ENCODE results near the gene MOB2. TPM values are rescaled to one million over a fixed set of nuclear protein-coding genes. Genes with fewer than 3 reads are reported as not detected.

The MOB2 gene
- total RNA-seq, 1 donor from 2014 or later: 36.5 TPM

Other genes with a start within 250 kb of the MOB2 start
- gene TOLLIP, start 177.1 kb downstream of the MOB2 start, total RNA-seq: 12.7 and 40.7 TPM in 2 replicates
- 0.17 and 0.30 TPM in 2 replicates for gene BRSK2, start 96.8 kb downstream of the MOB2 start, total RNA-seq
- gene DUSP8, start 85.5 kb upstream of the MOB2 start, total RNA-seq: 1.9 and 9.0 TPM in 2 replicates
- gene KRTAP5-1, start 98.5 kb upstream of the MOB2 start, total RNA-seq: not detected in 2 replicates
- gene KRTAP5-2, start 111.5 kb upstream of the MOB2 start, total RNA-seq: not detected in 2 replicates
- gene KRTAP5-3, start 121.7 kb upstream of the MOB2 start, total RNA-seq: not detected in 2 replicates
- gene KRTAP5-4, start 135.4 kb upstream of the MOB2 start, total RNA-seq: not detected in 2 replicates
- not detected in 2 replicates for gene KRTAP5-5, start 143.0 kb upstream of the MOB2 start, total RNA-seq
- gene KRTAP5-6, start 210.4 kb upstream of the MOB2 start, total RNA-seq: not detected in 2 replicates

All from renal cortical epithelial cell (primary cell).